Measurements from ENCODE around the gene NR6A1. TPM values are rescaled to one million over a fixed set of nuclear protein-coding genes. Genes with fewer than 3 reads are reported as not detected.

Gene NR6A1
- total RNA-seq, 1 donor from 2014 or later = 63.8 TPM

- no peaks in the 10 kb centered on the region for H3K27me3 Mint-ChIP-seq (ENCODE audit: unreplicated experiment)
- no peak for TF ChIP-seq CTCF (IDR thresholded peaks at IDR 0.05; ENCODE audit: unreplicated experiment)
- no peak overlapping the region for H3K27ac Mint-ChIP-seq (ENCODE audit: unreplicated experiment)
- no peak for DNase-seq (ENCODE audit: low spot score)
- no peaks in the 10 kb centered on the region for H3K36me3 Mint-ChIP-seq (ENCODE audit: low read depth, unreplicated experiment)
- H3K9me3 Mint-ChIP-seq (ENCODE audit: unreplicated experiment) = no peaks in the 10 kb centered on the region
- H3K4me3 Mint-ChIP-seq (ENCODE audit: unreplicated experiment) = no peak overlapping the region
- peaks cover 34% of the 10 kb centered on the region for H3K4me1 Mint-ChIP-seq (ENCODE audit: unreplicated experiment)
Measured at GRCh38 chr9:124695280-124695890, 75.7 kb downstream of the NR6A1 start.

GRCh38 chr9:124694414-124695279, 76.5 kb downstream of the NR6A1 start:
- no peak overlapping the region for H3K27ac Mint-ChIP-seq (ENCODE audit: unreplicated experiment)
- no peak overlapping the region for H3K4me3 Mint-ChIP-seq (ENCODE audit: unreplicated experiment)
- no peak for DNase-seq (ENCODE audit: low spot score)
- TF ChIP-seq CTCF (IDR thresholded peaks at IDR 0.05; ENCODE audit: unreplicated experiment) = no peak
- no peaks in the 10 kb centered on the region for H3K27me3 Mint-ChIP-seq (ENCODE audit: unreplicated experiment)
- H3K36me3 Mint-ChIP-seq (ENCODE audit: low read depth, unreplicated experiment) = no peaks in the 10 kb centered on the region
- H3K4me1 Mint-ChIP-seq (ENCODE audit: unreplicated experiment) = peaks cover 32% of the 10 kb centered on the region
- H3K9me3 Mint-ChIP-seq (ENCODE audit: unreplicated experiment) = no peaks in the 10 kb centered on the region

- no peak for TF ChIP-seq CTCF (IDR thresholded peaks at IDR 0.05; ENCODE audit: unreplicated experiment)
- Mint-ChIP-seq H3K36me3 (ENCODE audit: low read depth, unreplicated experiment) (no peaks in the 10 kb centered on the region), H3K27ac (ENCODE audit: unreplicated experiment) (no peak overlapping the region), H3K4me3 (ENCODE audit: unreplicated experiment) (no peak overlapping the region), H3K4me1 (ENCODE audit: unreplicated experiment) (peaks cover 25% of the 10 kb centered on the region), H3K27me3 (ENCODE audit: unreplicated experiment) (no peaks in the 10 kb centered on the region), H3K9me3 (ENCODE audit: unreplicated experiment) (no peaks in the 10 kb centered on the region)
- no peak for DNase-seq (ENCODE audit: low spot score)
Measured at GRCh38 chr9:124693403-124693802, 77.7 kb downstream of the NR6A1 start.

GRCh38 chr9:124688238-124688904, 82.7 kb downstream of the NR6A1 start:
- peaks cover 5% of the 10 kb centered on the region for H3K4me1 Mint-ChIP-seq (ENCODE audit: unreplicated experiment)
- H3K4me3 Mint-ChIP-seq (ENCODE audit: unreplicated experiment) = no peak overlapping the region

More at GRCh38 chr9:124688238-124688904, 82.7 kb downstream of the NR6A1 start:
- H3K27me3 Mint-ChIP-seq (ENCODE audit: unreplicated experiment) = no peaks in the 10 kb centered on the region
- no peak for TF ChIP-seq CTCF (IDR thresholded peaks at IDR 0.05; ENCODE audit: unreplicated experiment)
- no peak overlapping the region for H3K27ac Mint-ChIP-seq (ENCODE audit: unreplicated experiment)
- no peak for DNase-seq (ENCODE audit: low spot score)
- no peaks in the 10 kb centered on the region for H3K9me3 Mint-ChIP-seq (ENCODE audit: unreplicated experiment)
- peaks cover 4% of the 10 kb centered on the region for H3K36me3 Mint-ChIP-seq (ENCODE audit: low read depth, unreplicated experiment)

All from endothelial cell (in vitro differentiated cells).